ENCODE results near the gene NCSTN.

GRCh38 chr1:160308451-160309184, 34.6 kb upstream of the NCSTN start:
- TF ChIP-seq, protein P1, sequence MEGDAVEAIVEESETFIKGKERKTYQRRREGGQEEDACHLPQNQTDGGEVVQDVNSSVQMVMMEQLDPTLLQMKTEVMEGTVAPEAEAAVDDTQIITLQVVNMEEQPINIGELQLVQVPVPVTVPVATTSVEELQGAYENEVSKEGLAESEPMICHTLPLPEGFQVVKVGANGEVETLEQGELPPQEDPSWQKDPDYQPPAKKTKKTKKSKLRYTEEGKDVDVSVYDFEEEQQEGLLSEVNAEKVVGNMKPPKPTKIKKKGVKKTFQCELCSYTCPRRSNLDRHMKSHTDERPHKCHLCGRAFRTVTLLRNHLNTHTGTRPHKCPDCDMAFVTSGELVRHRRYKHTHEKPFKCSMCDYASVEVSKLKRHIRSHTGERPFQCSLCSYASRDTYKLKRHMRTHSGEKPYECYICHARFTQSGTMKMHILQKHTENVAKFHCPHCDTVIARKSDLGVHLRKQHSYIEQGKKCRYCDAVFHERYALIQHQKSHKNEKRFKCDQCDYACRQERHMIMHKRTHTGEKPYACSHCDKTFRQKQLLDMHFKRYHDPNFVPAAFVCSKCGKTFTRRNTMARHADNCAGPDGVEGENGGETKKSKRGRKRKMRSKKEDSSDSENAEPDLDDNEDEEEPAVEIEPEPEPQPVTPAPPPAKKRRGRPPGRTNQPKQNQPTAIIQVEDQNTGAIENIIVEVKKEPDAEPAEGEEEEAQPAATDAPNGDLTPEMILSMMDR (optimal IDR thresholded peaks at IDR 0.05 in 1 of 3, IDR thresholded peaks at IDR 0.05 in 1 of 3, conservative IDR thresholded peaks at IDR 0.05 in 1 of 3; ENCODE audit: extremely low read depth in 1 of 3, insufficient read depth in 2 of 3, low read length in 3 of 3): no peak
- no peak for TF ChIP-seq EZH2 (IDR thresholded peaks at IDR 0.05; ENCODE audit: low read length)
